HG03066 (cell line): ENCODE results near the gene IGLL5.

ENCODE experiments used
- ATAC-seq: cut with Tn5 transposase; IDR thresholded peaks from one replicate; pipeline ENCODE4 v1.9.1; 2021; ENCODE audit warnings: low read depth; ENCODE audit not compliant: unreplicated experiment

IGLL5 gene

GRCh38 chr22:22887621-22888503 lies at the start of gene IGLL5:
TSS of gene IGLL5 (plus strand) at chr22:22887816. CDS start at chr22:22888054, 238 bp downstream.
- ATAC-seq, result no peak

- ATAC-seq, result no peak
Measured at GRCh38 chr22:22838148-22838786, 49.3 kb upstream of the IGLL5 start.

GRCh38 chr22:22839570-22840314 lies 47.9 kb upstream of the IGLL5 start:
- ATAC-seq, result no peak

- ATAC-seq, result no peak
Measured at GRCh38 chr22:22840780-22841179, 46.8 kb upstream of the IGLL5 start.

- ATAC-seq, result no peak
Measured at GRCh38 chr22:22841598-22841997, 46.0 kb upstream of the IGLL5 start.

DNA sequence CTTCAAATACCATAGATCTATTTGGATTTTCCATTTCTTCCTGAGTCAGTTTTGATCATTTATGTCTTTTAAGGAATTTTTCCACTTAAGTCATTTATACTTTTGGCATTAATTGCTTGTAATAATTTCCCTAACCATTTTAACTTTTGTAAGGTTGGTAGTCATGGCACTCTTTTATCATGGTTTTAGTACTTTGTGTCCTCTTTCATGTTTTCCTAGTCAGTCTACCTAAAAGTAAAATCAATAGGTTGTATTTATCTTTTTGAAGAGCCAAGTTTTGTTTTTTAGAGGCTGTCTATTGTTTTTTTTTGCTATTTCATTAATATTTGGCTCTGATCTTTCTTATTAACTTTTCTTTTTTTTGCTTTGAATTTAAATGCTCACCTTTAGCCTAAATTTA lies 45.5 kb upstream of the IGLL5 start:
- no peak for ATAC-seq

DNA sequence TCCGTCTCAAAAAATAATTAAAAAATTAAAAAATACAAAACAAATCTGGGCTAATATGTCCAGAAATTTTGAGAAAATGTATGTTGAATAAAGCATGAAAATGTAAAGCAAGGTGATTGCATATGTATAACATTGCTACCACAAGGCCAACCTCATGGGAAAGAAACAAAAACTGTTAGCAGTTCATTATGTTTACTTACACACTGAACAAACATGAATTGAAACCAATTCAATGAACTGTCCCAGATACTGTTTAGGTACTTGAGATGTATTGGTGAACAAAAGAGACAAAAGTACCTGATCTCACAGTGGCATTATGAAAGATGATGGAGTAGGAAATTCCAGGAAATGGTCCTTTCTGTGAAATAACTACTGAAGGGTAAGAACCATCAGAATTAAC lies 43.8 kb upstream of the IGLL5 start:
- ATAC-seq, result no peak

GRCh38 chr22:22847241-22847640 lies 40.4 kb upstream of the IGLL5 start:
- no peak for ATAC-seq

GRCh38 chr22:22848364-22848866 lies 39.2 kb upstream of the IGLL5 start:
- no peak for ATAC-seq

GRCh38 chr22:22849640-22850610 lies 37.7 kb upstream of the IGLL5 start:
- ATAC-seq, result no peak

DNA sequence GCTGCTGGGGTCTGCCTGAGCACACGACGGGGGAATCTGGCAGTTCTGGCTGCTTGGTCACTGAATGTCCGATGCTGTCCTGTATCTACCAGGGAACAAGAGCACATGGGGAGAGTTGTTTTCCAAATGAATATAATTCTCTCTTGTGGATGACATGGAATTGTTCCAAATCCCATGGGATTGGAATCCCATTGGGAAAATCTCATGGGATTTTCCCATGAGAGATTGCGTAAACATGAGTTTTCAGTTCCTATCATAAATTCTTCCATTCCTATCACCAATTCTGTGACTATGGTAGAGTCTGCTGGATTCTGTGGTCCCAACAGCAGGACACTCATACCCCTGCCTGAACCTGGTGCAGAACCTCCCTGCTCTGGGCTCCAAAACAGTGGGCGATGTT lies 35.6 kb upstream of the IGLL5 start:
- no peak for ATAC-seq

- no peak for ATAC-seq
Measured at GRCh38 chr22:22853713-22854112, 33.9 kb upstream of the IGLL5 start.

DNA sequence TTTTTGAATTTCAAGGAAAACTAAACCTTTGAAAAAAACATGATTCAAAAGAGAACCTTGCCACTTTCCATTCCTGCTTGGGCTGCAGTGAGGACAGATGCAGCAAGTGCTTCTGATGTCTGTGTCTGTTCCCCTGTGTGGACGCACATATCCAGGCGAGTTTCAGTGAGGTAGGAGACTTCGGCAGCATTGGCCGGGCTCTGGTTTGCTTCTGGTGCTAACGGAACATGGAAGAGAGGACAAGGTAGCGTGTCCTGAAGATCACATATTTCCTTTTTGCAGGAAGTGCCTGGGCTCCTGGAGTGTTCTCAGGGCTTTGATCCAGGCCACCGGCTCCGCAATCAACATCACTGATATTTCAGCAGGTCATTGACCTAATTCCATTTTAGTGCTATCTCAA lies 33.1 kb upstream of the IGLL5 start:
- ATAC-seq, result no peak

DNA sequence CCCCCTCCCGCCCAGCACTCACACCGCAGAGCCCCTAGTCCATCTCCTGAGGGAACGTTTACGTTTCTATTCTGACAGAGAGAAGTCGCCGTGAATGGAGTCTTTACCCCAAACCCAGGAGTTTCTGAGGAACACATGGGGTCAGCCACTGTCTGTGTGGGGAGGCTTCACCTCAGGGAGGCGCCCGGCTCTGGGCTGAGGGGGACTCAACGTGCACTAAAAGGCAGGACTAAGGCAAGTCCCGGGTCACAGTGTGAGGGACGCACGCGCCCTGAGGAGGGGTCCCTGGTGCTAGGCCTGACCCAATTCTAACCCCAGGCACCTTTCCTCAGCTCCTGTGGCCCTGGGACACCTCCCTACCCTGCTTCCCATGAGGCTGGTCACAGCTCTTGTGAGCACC lies 32.5 kb upstream of the IGLL5 start:
- no peak for ATAC-seq

DNA sequence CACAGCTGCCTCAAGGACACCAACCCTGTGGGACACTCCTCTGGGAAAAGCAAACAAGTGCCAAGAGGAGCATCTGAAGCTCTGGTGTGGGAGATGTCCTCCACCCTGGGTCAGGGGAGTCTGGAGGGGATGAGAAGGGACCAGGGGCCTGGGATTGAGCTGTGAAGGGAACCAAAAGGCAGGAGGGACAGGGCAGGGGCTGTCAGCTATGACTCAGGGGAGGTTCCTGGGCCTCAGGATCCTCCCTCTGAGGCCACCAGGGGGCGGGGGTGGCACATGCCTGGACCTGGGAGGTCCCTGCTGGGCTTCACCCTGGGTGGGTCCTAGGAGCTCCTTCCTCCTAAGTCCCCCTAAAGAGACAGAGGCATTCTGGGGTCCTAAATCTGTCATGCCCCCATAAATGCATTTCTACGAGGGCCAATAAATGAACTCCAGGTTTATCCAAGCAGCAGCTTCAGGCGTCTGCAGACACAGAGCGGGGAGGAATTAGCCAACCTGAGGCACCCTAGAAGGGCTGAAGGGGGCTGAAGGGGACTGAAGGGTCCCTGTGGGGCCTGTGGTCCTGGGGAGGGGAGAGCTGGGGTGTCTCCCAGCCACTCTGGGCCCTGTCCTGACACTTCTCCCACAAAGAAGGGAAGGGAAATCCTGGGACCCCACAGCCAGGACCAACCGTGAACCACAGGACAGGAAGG lies 31.9 kb upstream of the IGLL5 start:
- ATAC-seq, result no peak

- ATAC-seq, result no peak
Measured at GRCh38 chr22:22856364-22856763, 31.3 kb upstream of the IGLL5 start.

DNA sequence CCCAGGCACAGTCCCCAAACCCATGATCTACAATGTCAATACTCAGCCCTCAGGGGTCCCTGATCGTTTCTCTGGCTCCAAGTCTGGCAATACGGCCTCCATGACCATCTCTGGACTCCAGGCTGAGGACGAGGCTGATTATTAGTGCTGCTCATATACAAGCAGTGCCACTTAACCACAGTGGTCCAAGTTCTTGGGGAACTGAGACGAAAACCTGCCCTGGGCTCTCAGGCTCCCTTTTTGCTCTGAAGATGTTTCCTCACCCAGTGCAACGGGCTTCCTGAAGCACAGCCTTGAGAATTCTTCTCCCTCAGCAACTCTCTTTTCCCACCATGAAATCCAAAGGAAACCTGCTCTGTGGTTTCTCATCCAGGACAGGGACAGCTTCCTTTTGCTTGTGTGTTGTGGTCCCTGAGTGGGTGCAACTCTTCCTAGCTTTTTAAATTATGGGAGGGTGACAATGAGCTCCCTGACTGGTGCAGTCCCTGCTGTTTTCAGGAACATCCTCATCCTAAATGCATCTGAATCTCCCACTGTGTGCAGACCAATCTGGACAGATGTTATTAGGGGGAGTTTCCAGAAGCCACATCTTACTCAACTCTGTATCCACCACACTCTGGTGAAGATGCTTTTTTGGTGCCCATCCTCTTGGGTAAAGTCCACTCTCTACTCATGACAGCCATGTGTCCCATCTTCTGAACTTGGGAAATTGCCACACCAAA lies 30.6 kb upstream of the IGLL5 start:
- ATAC-seq, result no peak

DNA sequence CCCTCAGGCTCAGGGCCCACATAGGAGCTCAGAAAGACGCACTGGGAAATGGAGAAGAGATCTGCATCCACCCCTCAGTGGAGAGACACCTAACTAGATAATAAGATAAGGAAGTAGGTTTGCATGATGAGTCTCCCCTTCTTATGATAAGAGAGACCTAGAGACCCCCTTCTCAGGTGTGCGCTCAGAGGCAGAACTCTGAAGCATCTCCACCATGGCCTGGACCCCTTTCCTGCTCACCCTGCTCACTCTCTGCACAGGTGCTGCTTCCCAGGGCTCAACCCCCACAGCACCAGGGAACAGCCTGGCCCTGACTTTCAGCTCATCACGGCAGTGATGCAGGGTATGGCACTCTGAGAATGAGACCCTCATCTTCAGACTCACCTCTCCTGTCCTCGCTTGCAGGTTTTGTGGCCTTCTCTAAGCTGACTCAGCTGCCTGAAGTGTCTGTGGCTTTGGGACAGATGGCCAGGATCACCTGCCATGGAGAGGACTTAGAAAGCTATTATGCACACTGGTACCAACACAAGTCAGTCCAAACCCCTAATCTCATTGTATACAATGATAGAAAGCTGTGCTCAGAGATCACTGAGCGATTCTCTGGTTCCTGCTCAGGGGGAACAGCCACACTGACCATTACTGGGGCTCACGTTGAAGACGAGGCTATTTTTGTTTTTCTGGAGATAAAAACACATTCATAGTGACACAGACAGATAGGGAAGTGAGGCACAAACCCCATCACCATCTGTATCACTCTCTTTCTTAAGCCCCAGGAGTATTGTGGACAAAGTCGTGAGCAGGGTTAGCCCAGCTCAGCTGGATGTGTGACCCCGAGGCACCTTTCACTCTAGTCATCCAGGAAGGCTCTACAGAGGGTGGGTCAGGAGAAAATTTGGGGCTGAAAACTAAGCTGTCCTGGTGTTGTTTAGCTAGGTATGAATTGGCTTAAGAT lies 29.7 kb upstream of the IGLL5 start:
- ATAC-seq, result no peak
